Esophagus muscularis mucosa (tissue), 4 donors: ENCODE measurements around the gene ABHD12. TPM values are rescaled to one million over a fixed set of nuclear protein-coding genes. Genes with fewer than 3 reads are reported as not detected.

Source experiments
- DNase-seq: peaks from one replicate; pipeline ENCODE4 v3.0.0-alpha.2; 2017; ENCODE audit errors: extremely low spot score
- H3K27ac ChIP-seq, 4 donors: fragments of 200-600 bp; sonication (generic); replicated peaks in 1 of 4; 1 replicate in 3 of 4; 2 replicates in 1 of 4; pipeline ENCODE4 v1.5.1; 2016 to 2019; ENCODE audit warnings: mild to moderate bottlenecking in 1 of 4
- H3K27me3 ChIP-seq, 4 donors: fragments of 200-600 bp; sonication (generic); one replicate each; pipeline versions ENCODE4 v1.5.1 to v1.6.0; 2016 to 2019
- H3K36me3 ChIP-seq, 4 donors: fragments of 200-600 bp; sonication (generic); one replicate each; pipeline ENCODE4 v1.5.1; 2016 to 2019
- H3K4me1 ChIP-seq, 4 donors: fragments of 200-600 bp; sonication (generic); one replicate each; pipeline ENCODE4 v1.5.1; 2016 to 2019
- H3K4me3 ChIP-seq, 4 donors: fragments of 200-600 bp; sonication (generic); 1 replicate in 2 of 4; 2 replicates in 2 of 4; pipeline ENCODE4 v1.5.1; 2016 to 2019; ENCODE audit warnings: mild to moderate bottlenecking in 4 of 4, moderate library complexity in 1 of 4
- H3K9me3 ChIP-seq, 4 donors: fragments of 200-600 bp; sonication (generic); 1 replicate in 3 of 4; 2 replicates in 1 of 4; pipeline ENCODE4 v1.5.1; 2016 to 2019
- CTCF ChIP-seq, 3 experiments: fragments of 200-600 bp in 2 of 3; fragments of 450-650 bp in 1 of 3; sonication (generic) in 2 of 3; IDR thresholded peaks; one replicate each; pipeline ENCODE4 v1.5.1; 2017 to 2019; ENCODE audit warnings: antibody characterized with exemption in 3 of 3, mild to moderate bottlenecking in 2 of 3, moderate library complexity in 1 of 3
- EP300 ChIP-seq: sonication (generic); formaldehyde crosslinking; IDR thresholded peaks from one replicate; pipeline ENCODE4 v1.6.1; 2017; ENCODE audit warnings: antibody characterized with exemption
- POLR2A ChIP-seq: fragments of 450-650 bp; IDR thresholded peaks from one replicate; pipeline ENCODE4 v1.6.1; 2017; ENCODE audit warnings: antibody characterized with exemption, moderate library complexity, mild to moderate bottlenecking, low read depth
- POLR2AphosphoS5 ChIP-seq, 2 donors: sonication (generic); formaldehyde crosslinking; IDR thresholded peaks; one replicate each; pipeline ENCODE4 v1.6.1; 2017; ENCODE audit warnings: antibody characterized with exemption in 2 of 2
- WGBS: methylation state at CpG from one replicate; pipeline ENCODE4 v1.1.5; 2018; 5-methylcytosine and 5-hydroxymethylcytosine counted together
- intact Hi-C: fragments of 100-400 bp; cut with DNase I; formaldehyde crosslinking; loops from one replicate; pipeline ENCODE4 v1.15.1; 2023
- total RNA-seq, 4 donors: library from RNA; depleted of rRNA; stranded (reverse); fragments of >200 nt; gene quantifications; one replicate each; pipeline versions ENCODE4 v1.1.0 to v1.2.1, GENCODE V29; 2016

Gene ABHD12
- total RNA-seq, 4 donors from 2014 or later = 27.0 to 41.6 (median 35.4) TPM

- no peak overlapping the region for H3K4me3 ChIP-seq
- 97% methylated on average over 10 of the region's 10 CpGs for WGBS
- intact Hi-C loops = no loop called here
- TF ChIP-seq EP300 = no peak
- TF ChIP-seq POLR2A = no peak
- no peak for TF ChIP-seq POLR2AphosphoS5 (IDR thresholded peaks at IDR 0.05)
- no peak for TF ChIP-seq CTCF (IDR thresholded peaks at IDR 0.05)
- peaks cover 0 to 6% (median 3%) of the 10 kb centered on the region in 4 donors for H3K36me3 ChIP-seq
- no peak for DNase-seq
- H3K4me1 ChIP-seq = peaks cover 6 to 19% (median 11%) of the 10 kb centered on the region in 4 donors
- no peaks in the 10 kb centered on the region for H3K9me3 ChIP-seq
- H3K27me3 ChIP-seq = no peaks in the 10 kb centered on the region
- H3K27ac ChIP-seq = no peak overlapping the region
Measured at GRCh38 chr20:25378884-25379733, 11.5 kb downstream of the ABHD12 start.

GRCh38 chr20:25378189-25378883 lies 12.3 kb downstream of the ABHD12 start:
- intact Hi-C loops = no loop called here
- TF ChIP-seq EP300 = no peak
- no peak for TF ChIP-seq CTCF (IDR thresholded peaks at IDR 0.05)
- no peak for TF ChIP-seq POLR2AphosphoS5 (IDR thresholded peaks at IDR 0.05)
- no peak for TF ChIP-seq POLR2A
- H3K9me3 ChIP-seq = no peaks in the 10 kb centered on the region
- H3K27ac ChIP-seq = no peak overlapping the region
- peaks cover 0 to 6% (median 3%) of the 10 kb centered on the region in 4 donors for H3K36me3 ChIP-seq
- H3K27me3 ChIP-seq = no peaks in the 10 kb centered on the region
- DNase-seq = no peak
- WGBS = 96% methylated on average over 5 of the region's 5 CpGs
- no peak overlapping the region for H3K4me3 ChIP-seq
- peaks cover 6 to 19% (median 11%) of the 10 kb centered on the region in 4 donors for H3K4me1 ChIP-seq

- Histone ChIP-seq H3K36me3 (peaks cover 0 to under 1% (median 0%) of the 10 kb centered on the region in 4 donors), H3K27ac (peak overlapping the region in 1 of 4 donors; percentile 44), H3K4me1 (peaks cover 6 to 13% (median 11%) of the 10 kb centered on the region in 4 donors), H3K27me3 (no peaks in the 10 kb centered on the region), H3K9me3 (no peaks in the 10 kb centered on the region), H3K4me3 (no peak overlapping the region)
- TF ChIP-seq EP300 = no peak
- no peak for TF ChIP-seq POLR2AphosphoS5 (IDR thresholded peaks at IDR 0.05)
- no peak for TF ChIP-seq POLR2A
- TF ChIP-seq CTCF (IDR thresholded peaks at IDR 0.05) = no peak
- WGBS = 70% methylated on average over 2 of the region's 2 CpGs
- DNase-seq = no peak
- intact Hi-C loops = no loop called here
Measured at GRCh38 chr20:25376886-25377285, 13.7 kb downstream of the ABHD12 start.

DNA sequence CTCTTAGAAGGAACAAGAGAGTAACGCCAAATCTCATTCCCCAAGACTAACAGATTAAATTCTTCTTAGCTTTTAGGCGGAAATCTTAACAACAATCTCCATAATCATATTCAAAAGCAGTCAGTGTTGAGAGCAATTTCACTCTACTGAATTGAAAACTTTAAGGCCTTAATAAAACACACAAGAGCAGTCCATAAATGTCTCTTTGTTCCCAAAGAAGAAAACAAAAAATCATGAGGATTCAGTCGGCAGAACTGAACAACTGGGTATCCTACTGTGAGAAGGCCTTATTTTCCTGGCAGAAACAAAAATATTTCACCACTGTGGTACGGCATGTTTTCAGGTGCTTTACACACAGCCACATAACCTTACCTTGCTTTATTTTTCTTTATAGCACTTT lies 14.4 kb downstream of the ABHD12 start:
- 89% methylated on average over 4 of the region's 4 CpGs for WGBS
- H3K27ac ChIP-seq = no peak overlapping the region

More for the DNA sequence above, 14.4 kb downstream of the ABHD12 start:
- no peak for DNase-seq
- no peak overlapping the region for H3K4me3 ChIP-seq
- H3K36me3 ChIP-seq = no peaks in the 10 kb centered on the region
- no peaks in the 10 kb centered on the region for H3K27me3 ChIP-seq
- no peaks in the 10 kb centered on the region for H3K9me3 ChIP-seq
- no peak for TF ChIP-seq CTCF (IDR thresholded peaks at IDR 0.05)
- TF ChIP-seq POLR2AphosphoS5 (IDR thresholded peaks at IDR 0.05) = no peak
- no peak for TF ChIP-seq EP300
- TF ChIP-seq POLR2A = no peak
- H3K4me1 ChIP-seq = peaks cover 6 to 13% (median 11%) of the 10 kb centered on the region in 4 donors
- intact Hi-C loops = no loop called here
